ENCODE data around the gene FLNA. TPM values are rescaled to one million over a fixed set of nuclear protein-coding genes. Genes with fewer than 3 reads are reported as not detected.

Gene FLNA
- total and polyA plus RNA-seq, 2 experiments from 2014 or later, result 396 to 468 TPM

DNA sequence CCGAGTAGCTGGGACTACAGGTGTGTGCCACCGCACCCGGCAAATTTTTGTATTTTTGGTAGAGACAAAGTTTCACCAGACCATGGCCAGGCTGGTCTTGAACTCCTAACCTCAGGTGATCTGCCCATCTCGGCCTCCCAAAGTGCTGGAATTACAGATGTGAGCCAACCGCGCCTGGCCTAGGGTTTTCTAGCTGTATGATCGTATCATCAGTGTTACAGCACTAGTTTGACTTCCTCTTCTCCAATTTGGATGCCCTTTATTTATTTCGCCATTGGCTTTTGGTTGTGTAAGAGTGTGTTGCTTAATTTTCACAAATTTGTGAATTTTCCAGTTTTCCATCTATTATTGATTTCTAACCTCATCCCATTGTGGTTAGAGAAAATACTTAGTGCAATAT lies 73.6 kb downstream of the FLNA start:
- Histone ChIP-seq H4K20me1 (ENCODE audit: insufficient read depth, poor library complexity, severe bottlenecking) (no peaks in the 10 kb centered on the region), H3K9me2 (replicated peaks; ENCODE audit: insufficient read depth) (no peaks in the 10 kb centered on the region), H3K27ac (no peak overlapping the region), H3K79me2 (no peaks in the 10 kb centered on the region), H3K4me3 (no peak overlapping the region), H2AFZ (no peak overlapping the region), H3K36me3 (replicated peaks; ENCODE audit: insufficient read depth, low read depth) (no peaks in the 10 kb centered on the region), H3K27me3 (no peaks in the 10 kb centered on the region), H3K4me2 (no peak overlapping the region), H3K9me3 (ENCODE audit: low read depth) (no peaks in the 10 kb centered on the region), H3K4me1 (ENCODE audit: insufficient read depth) (no peaks in the 10 kb centered on the region)
- no peak for TF ChIP-seq EZH2phosphoT487 (IDR thresholded peaks at IDR 0.05; ENCODE audit: low read depth, severe bottlenecking, unreplicated experiment)
- TF ChIP-seq EZH2 (IDR thresholded peaks at IDR 0.05; ENCODE audit: borderline replicate concordance), result no peak
- TF ChIP-seq, protein P1, sequence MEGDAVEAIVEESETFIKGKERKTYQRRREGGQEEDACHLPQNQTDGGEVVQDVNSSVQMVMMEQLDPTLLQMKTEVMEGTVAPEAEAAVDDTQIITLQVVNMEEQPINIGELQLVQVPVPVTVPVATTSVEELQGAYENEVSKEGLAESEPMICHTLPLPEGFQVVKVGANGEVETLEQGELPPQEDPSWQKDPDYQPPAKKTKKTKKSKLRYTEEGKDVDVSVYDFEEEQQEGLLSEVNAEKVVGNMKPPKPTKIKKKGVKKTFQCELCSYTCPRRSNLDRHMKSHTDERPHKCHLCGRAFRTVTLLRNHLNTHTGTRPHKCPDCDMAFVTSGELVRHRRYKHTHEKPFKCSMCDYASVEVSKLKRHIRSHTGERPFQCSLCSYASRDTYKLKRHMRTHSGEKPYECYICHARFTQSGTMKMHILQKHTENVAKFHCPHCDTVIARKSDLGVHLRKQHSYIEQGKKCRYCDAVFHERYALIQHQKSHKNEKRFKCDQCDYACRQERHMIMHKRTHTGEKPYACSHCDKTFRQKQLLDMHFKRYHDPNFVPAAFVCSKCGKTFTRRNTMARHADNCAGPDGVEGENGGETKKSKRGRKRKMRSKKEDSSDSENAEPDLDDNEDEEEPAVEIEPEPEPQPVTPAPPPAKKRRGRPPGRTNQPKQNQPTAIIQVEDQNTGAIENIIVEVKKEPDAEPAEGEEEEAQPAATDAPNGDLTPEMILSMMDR (IDR thresholded peaks at IDR 0.05; ENCODE audit: poor library complexity), result no peak
- WGBS (ENCODE audit: low lambda C conversion rate, missing lambda C conversion rate), result 93% methylated on average over 8 of the region's 8 CpGs
- DNase-seq (ENCODE audit: low spot score), result no peak

Small RNA genes within 50 kb of the gene (small RNA-seq; reads per million reads assigned to genes)
- gene SNORA70, result not detected

Other genes starting within 250 kb of the FLNA start
- gene OPN1LW, start 230.4 kb downstream of the FLNA start, total RNA-seq, result not detected in 2 replicates
- not detected in 2 replicates for gene OPN1LW, start 230.4 kb downstream of the FLNA start, polyA plus RNA-seq
- gene OPN1MW, start 192.0 kb downstream of the FLNA start, total RNA-seq, result not detected in 2 replicates
- not detected in 2 replicates for gene OPN1MW, start 192.0 kb downstream of the FLNA start, polyA plus RNA-seq
- not detected in 2 replicates for gene OPN1MW2, start 154.9 kb downstream of the FLNA start, total RNA-seq
- not detected in 2 replicates for gene OPN1MW2, start 154.9 kb downstream of the FLNA start, polyA plus RNA-seq
- not detected in 2 replicates for gene OPN1MW3, start 117.1 kb downstream of the FLNA start, total RNA-seq
- gene OPN1MW3, start 117.1 kb downstream of the FLNA start, polyA plus RNA-seq, result not detected in 2 replicates
- not detected in 2 replicates for gene TEX28, start 79.5 kb downstream of the FLNA start, total RNA-seq
- gene TEX28, start 79.5 kb downstream of the FLNA start, polyA plus RNA-seq, result not detected in 2 replicates
- not detected in 2 replicates for gene TKTL1, start 78.8 kb downstream of the FLNA start, total RNA-seq
- gene TKTL1, start 78.8 kb downstream of the FLNA start, polyA plus RNA-seq, result 0.52 and 1.1 TPM in 2 replicates
- gene EMD, start 4.7 kb upstream of the FLNA start, total RNA-seq, result 34.2 and 39.4 TPM in 2 replicates
- 61.0 and 65.7 TPM in 2 replicates for gene EMD, start 4.7 kb upstream of the FLNA start, polyA plus RNA-seq
- 4,114 and 4,460 TPM in 2 replicates for gene RPL10, start 23.7 kb upstream of the FLNA start, total RNA-seq
- gene RPL10, start 23.7 kb upstream of the FLNA start, polyA plus RNA-seq, result 1,206 and 1,210 TPM in 2 replicates
- gene DNASE1L1, start 34.6 kb upstream of the FLNA start, total RNA-seq, result 36.1 and 39.7 TPM in 2 replicates
- 22.3 and 22.6 TPM in 2 replicates for gene DNASE1L1, start 34.6 kb upstream of the FLNA start, polyA plus RNA-seq
- 25.0 and 26.7 TPM in 2 replicates for gene TAFAZZIN, start 36.9 kb upstream of the FLNA start, total RNA-seq
- gene TAFAZZIN, start 36.9 kb upstream of the FLNA start, polyA plus RNA-seq, result 41.3 and 69.6 TPM in 2 replicates
- gene ATP6AP1, start 54.0 kb upstream of the FLNA start, total RNA-seq, result 116 and 131 TPM in 2 replicates
- gene ATP6AP1, start 54.0 kb upstream of the FLNA start, polyA plus RNA-seq, result 265 and 268 TPM in 2 replicates
- 82.7 and 101 TPM in 2 replicates for gene GDI1, start 62.5 kb upstream of the FLNA start, total RNA-seq
- gene GDI1, start 62.5 kb upstream of the FLNA start, polyA plus RNA-seq, result 102 and 132 TPM in 2 replicates
- gene FAM50A, start 69.5 kb upstream of the FLNA start, total RNA-seq, result 52.1 and 65.9 TPM in 2 replicates
- gene FAM50A, start 69.5 kb upstream of the FLNA start, polyA plus RNA-seq, result 147 and 178 TPM in 2 replicates
- gene PLXNA3, start 83.6 kb upstream of the FLNA start, total RNA-seq, result 10.6 and 14.1 TPM in 2 replicates
- gene PLXNA3, start 83.6 kb upstream of the FLNA start, polyA plus RNA-seq, result 23.2 and 28.7 TPM in 2 replicates
- gene LAGE3, start 104.6 kb upstream of the FLNA start, total RNA-seq, result 32.2 and 40.0 TPM in 2 replicates
- gene LAGE3, start 104.6 kb upstream of the FLNA start, polyA plus RNA-seq, result 49.4 and 50.8 TPM in 2 replicates
- gene UBL4A, start 112.0 kb upstream of the FLNA start, total RNA-seq, result 25.0 and 26.7 TPM in 2 replicates
- 29.9 and 34.0 TPM in 2 replicates for gene UBL4A, start 112.0 kb upstream of the FLNA start, polyA plus RNA-seq
- 28.8 and 29.3 TPM in 2 replicates for gene SLC10A3, start 116.0 kb upstream of the FLNA start, total RNA-seq
- 48.3 and 59.8 TPM in 2 replicates for gene SLC10A3, start 116.0 kb upstream of the FLNA start, polyA plus RNA-seq
- gene FAM3A, start 141.6 kb upstream of the FLNA start, total RNA-seq, result 33.8 and 41.1 TPM in 2 replicates
- 68.0 and 70.9 TPM in 2 replicates for gene FAM3A, start 141.6 kb upstream of the FLNA start, polyA plus RNA-seq
- 24.8 and 26.2 TPM in 2 replicates for gene G6PD, start 172.2 kb upstream of the FLNA start, total RNA-seq
- gene G6PD, start 172.2 kb upstream of the FLNA start, polyA plus RNA-seq, result 9.8 and 12.8 TPM in 2 replicates
- gene IKBKG, start 173.0 kb upstream of the FLNA start, total RNA-seq, result 19.7 and 21.4 TPM in 2 replicates
- 30.7 and 32.9 TPM in 2 replicates for gene IKBKG, start 173.0 kb upstream of the FLNA start, polyA plus RNA-seq
- gene CTAG1A, start 210.5 kb upstream of the FLNA start, total RNA-seq, result not detected in 2 replicates
- not detected in 2 replicates for gene CTAG1A, start 210.5 kb upstream of the FLNA start, polyA plus RNA-seq
- not detected in 2 replicates for gene CTAG1B, start 244.6 kb upstream of the FLNA start, total RNA-seq
- gene CTAG1B, start 244.6 kb upstream of the FLNA start, polyA plus RNA-seq, result not detected in 2 replicates

Data from hepatocyte (in vitro differentiated cells).